ELF-1 (cell line): Measurements from ENCODE around the gene C14orf39.

Experiments
- DNase-seq: peaks from one replicate; pipeline ENCODE4 v3.0.0-alpha.2; 2016; ENCODE audit warnings: low read depth, low spot score

Gene C14orf39, protein sequence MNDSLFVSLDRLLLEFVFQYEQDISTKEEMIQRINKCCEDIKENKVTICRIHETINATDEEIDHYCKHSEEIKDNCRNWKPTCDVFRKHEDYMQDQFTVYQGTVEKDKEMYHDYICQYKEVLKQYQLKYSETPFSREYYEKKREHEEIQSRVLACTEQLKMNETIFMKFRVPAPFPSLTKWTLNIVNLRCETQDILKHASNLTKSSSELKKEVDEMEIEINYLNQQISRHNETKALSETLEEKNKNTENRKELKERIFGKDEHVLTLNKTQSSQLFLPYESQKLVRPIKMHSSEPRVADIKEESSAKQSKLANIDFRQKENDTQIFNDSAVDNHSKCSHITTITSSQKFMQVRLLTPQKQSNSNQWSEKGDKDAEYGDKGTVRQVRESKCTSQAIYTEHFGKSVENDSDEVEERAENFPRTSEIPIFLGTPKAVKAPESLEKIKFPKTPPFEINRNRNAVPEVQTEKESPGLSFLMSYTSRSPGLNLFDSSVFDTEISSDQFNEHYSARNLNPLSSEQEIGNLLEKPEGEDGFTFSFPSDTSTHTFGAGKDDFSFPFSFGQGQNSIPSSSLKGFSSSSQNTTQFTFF

GRCh38 chr14:60485598-60486251 lies at the start of gene C14orf39:
C14orf39 (minus strand) TSS chr14:60486063; CDS start chr14:60485078, 985 bp downstream.
- DNase-seq, result peak; percentile 80

- DNase-seq, result no peak
Observed at GRCh38 chr14:60532442-60532841, 46.6 kb upstream of the C14orf39 start.

DNA sequence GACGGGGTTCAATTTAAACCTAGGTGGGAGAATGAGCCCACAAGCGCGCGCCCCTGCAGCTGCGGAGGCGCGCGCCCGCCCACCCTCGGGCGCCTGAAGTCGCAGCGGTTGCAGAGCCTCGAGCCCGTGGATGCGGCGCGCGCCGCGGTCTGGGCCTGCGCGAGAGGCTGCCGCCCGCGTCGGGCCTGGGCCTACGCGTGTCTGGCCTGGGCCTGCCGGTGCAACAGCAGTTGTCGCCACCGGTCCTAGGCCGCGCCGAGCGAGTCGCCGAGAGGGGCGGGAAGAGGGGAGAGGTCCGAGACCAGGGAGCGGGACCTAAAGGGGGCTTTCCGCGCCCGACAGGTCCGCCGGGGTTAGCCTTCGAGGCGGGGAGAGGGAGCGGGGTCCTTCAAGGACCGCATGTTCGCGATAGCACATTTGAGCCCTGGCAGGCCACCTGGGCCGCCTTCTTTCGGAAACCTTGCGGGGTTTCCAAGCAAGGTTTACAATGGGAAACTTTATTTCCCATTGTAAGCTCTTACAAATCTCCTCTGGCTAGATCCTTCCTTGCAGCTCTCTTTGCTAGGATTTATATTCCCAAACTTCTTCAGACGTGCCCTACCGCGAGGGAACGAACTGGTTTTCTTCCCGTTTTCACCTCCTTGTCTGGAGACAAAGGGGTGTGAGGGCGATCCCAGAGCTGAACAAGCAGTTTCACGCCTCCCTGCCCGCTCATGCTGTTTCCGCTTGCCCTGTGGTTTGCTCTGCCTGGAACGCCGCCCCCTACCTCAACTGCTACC lies 29.8 kb upstream of the C14orf39 start:
- DNase-seq, result peak; percentile 75

DNA sequence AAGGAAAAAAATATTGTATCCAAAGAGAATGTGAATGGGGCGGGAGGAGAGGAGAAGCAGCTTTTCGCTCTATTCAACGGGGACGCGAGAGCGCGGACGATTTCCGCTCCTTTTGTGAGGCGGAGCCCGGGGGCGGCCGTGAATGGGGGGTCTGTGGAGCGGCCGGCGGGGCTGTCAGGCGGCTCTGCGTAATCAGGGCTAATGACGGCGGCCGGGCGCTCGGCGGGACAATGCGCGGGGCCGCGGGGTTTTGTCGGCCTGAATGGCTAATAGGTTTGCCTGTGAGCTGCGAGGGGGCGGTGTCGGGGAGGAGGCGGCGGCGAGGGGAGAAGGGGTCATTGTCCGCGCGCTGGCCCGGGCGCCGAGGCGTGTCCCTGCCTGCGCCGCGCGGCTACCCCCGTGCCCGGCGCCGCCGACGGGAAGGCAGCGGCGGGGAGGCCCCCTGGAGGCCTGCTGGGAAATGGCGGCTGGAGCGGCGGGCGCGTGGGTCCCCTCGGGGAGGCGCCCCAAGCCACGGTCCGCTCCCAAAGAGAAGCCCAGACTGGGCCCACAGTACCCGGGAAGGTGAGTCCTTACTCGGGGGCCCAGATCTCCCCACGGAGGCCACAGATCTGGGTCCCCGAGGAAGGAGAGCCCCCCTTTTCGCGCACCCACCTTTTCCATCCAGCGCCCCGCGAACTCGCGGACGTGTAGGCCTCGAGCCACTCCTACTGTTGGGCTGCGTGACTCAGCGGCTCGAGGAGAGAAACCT lies 29.1 kb upstream of the C14orf39 start:
- peak; percentile 88 for DNase-seq

GRCh38 chr14:60514378-60514740 lies 28.5 kb upstream of the C14orf39 start:
- no peak for DNase-seq

GRCh38 chr14:60512973-60513571 lies 27.2 kb upstream of the C14orf39 start:
- peak; percentile 15 for DNase-seq

DNA sequence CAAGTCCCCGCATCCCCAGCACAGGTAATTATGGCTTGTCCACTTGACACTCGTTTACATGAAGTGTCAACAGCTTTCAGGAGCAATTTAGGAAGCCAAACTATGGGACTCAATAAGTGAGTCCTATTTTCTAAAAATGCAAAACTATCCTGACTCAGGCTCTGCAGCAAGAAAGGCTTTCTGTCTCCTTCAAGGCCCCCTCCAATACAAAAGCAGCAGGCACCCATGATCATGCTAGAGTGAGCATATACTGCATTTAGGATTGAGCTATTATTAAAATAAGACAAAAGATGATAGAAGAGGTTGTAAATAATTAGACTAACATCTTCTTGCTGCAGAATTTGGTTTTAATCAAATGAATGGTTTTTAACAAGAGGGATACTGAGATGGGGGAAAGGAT lies 26.3 kb upstream of the C14orf39 start:
- no peak for DNase-seq

DNA sequence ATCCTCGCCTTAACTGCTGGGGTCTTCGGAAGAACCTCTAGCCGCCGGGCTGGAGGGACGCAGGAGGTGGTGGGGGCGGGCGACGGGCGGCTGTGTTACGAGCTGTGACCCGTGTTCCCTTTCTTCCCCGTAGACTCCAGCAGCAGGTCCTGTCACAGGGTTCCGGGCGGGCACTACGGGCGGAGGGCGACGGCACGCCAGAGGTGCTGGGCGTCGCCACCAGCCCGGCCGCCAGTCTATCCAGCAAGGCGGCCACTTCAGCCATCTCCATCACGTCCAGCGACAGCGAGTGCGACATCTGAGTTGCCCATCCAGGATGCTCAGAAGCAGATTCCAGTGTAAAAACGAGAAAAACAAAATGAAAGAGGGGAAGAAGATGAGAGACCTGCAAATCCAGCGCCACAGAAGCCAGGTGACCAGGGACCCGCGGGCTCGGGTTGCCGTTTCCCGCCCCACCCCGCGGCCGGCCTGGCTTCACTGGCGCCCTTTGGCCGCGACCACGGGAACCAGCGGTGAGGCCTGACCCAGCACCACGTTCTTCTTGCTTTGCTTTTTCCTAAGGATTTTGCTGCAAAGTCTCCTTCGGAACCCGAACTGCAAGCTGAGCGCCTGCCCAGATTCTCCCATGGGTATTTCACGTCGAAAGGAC lies 25.2 kb upstream of the C14orf39 start:
- peak; percentile 33 for DNase-seq

DNA sequence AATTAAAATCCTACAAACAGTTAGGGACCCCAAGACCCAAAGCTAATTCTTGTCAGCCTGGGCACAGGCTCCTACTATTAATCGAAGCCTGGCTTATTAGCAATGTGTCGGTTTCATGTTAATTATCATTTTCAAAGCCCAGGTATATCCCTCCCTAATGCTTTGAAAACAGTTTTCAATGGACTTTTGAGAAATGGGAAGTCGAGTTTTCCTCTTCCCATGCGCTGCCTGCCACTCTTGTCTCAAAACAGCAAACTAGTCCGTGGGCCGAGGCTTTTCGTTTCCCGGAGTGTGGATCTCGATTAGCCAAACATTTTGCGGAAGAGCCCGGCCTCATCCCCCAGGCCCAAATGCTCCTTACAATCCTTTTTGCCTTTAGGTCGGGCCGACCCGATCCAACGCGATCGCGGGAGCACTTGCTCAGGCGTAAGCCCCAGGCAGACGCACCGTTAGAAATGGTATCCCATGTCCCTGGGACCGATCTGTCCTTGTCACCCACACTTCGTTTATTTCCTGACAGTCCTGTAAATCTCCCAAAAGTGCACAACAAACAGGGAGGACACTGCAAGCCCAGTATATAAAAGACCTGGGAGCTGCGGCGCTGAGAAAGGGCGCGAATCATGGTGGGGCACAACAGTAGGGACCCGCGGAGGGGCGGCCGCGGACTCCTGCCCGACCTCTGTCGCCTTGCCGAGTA lies 24.5 kb upstream of the C14orf39 start:
- DNase-seq, result peak; percentile 46

- peak; percentile 61 for DNase-seq
Observed at GRCh38 chr14:60509438-60510253, 23.8 kb upstream of the C14orf39 start.

DNA sequence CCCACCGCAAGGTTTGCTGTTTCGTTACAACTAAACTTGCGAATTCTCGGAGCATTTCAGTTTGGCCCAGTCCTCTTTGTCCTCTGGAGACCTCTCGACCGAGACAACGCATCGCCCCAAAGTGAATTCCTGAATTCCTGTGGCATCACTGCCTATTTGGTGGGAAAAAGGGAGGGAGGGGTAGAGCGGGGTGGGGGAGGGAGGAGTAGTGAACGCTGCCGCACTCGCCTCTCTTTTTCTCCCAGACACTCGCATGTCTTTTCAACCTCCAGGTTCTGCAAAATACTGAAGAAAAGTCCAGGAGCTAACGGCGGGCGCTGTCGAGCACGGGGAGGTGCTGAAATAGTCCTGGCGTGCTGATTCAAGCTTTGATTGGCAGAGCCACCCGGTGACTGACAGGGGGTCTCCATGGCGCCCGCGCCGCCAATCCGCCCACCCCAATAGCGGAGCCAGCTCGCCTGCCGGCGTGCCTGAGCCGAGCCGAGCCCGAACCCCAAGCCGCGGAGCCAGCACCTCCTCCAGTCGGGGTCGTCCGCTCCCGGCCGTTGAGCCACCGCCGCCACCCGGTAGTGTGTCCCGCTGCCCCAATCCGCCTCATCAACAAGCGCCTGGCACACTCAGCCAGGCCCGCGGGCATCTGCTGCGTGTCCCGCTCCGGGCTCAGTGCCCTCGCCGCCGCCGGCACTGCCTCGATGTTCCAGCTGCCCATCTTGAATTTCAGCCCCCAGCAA lies 23.0 kb upstream of the C14orf39 start, which contains the start of gene SIX6:
TSS of gene SIX6 (plus strand) at position 440 of the 731 bp plus-strand sequence. CDS start at position 693, 253 bp downstream.
- peak; percentile 88 for DNase-seq

DNA sequence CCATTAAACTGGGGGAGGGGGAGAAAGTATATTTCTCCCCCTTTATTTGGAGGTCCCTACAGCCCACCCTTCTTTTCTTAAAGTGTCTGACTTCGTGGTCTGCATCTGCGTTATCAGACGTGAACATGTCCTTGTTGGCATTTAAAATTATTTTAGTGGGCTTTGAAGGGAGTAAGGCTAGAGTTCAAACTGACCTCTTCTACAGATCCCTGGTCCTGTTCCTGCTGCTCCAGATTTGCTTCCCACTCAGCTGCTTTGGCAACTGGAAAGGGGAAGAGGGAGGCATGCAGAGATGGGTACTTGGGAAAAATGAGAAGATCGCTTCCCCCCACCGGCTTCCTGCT lies 22.5 kb upstream of the C14orf39 start:
- no peak for DNase-seq

DNA sequence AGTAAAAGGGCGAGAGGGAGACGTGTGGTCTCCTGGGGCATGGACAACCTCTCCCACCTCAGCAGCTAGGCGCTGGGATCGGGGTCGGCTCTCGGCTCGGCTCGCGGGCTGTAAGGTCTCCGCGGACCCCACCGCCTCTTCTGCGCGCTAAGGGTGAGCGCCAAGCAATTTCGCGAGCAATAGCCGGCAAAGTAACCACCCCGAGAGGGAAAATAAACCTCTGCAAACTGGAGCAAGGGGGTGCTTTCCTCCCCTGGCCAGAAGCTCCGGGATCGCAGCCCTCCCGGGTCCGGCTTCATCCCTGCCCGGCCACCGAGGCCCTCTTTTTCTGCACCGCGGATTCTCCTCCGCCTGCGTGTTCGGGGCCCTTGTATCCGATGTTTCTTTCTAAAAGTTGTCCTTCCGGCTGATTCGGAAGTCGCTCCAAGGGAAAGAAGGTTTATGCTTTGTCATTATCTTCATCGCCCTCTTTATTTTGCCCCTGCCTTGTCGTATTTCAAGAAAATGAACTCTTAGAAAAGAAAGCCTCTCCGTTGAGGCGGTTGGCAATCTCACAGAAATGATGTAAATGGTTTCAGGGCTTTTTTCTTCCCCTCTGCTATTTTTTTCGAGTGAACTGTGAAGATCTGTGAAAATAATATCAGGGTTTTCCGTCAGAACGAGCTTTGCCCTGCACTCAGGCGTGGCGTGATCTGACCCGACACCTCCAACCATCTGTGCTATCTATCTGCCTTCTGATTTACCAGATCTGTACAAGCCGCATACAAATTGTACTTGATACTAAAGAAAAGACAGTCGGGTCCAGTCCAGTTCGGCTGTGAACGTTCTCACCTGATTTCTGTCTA lies 21.3 kb upstream of the C14orf39 start:
- peak; percentile 38 for DNase-seq

GRCh38 chr14:60506462-60506984 lies 20.7 kb upstream of the C14orf39 start:
- DNase-seq, result peak; percentile 32

DNA sequence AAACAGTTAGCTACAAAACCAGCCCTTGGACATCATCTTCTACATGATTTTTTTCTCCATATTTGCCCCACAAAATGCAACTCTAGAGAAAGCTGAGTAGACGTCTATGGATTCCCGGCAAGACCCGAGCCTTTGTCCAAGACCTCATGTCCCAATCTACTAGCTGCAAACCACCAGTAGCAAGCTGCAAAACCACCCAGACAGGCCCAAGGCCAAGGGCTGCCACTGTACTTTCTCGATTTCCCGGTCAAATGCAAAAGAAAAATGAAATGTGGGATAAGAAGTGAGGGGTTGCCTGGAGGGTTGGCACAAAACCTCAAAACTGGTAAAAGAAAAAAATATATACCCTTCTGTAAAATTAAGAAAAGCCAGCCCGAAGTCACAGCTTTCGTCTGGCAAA lies 20.1 kb upstream of the C14orf39 start:
- no peak for DNase-seq

- DNase-seq, result no peak
Observed at GRCh38 chr14:60505448-60505847, 19.6 kb upstream of the C14orf39 start.

- DNase-seq, result no peak
Observed at GRCh38 chr14:60502541-60502940, 16.7 kb upstream of the C14orf39 start.
